ENCODE measurements around the gene ABTB1.
A peak's percentile ranks its signal among the peaks of the same experiment; 100 is the strongest.

GRCh38 chr3:127690823-127691452, 18.2 kb downstream of the ABTB1 start:
- TF ChIP-seq CTCF (IDR thresholded peaks at IDR 0.05): peak in 1 of 3 donors; percentile 15
- no peak for TF ChIP-seq POLR2A (IDR thresholded peaks at IDR 0.05)

All from ovary (tissue), 3 donors.